Omental fat pad (tissue), 4 donors: ENCODE results near the gene RHEX. TPM values are rescaled to one million over a fixed set of nuclear protein-coding genes. Genes with fewer than 3 reads are reported as not detected.
A peak's percentile ranks its signal among the peaks of the same experiment; 100 is the strongest.
"Not testable (repeated sequence)": the region's sequence is repeated elsewhere in the genome, so short reads cannot be mapped to it uniquely, and the experiment has no call there.

ENCODE experiments used
- ATAC-seq: fragments of 150-250 bp; one replicate; pipeline ENCODE4 v1.9.1; 2016; ENCODE audit warnings: mild to moderate bottlenecking, moderate library complexity; ENCODE audit not compliant: low FRiP score
- DNase-seq: peaks from one replicate; pipeline ENCODE4 v3.0.0-alpha.2; 2019; ENCODE audit warnings: low spot score
- CTCF ChIP-seq, 3 donors: fragments of 450-650 bp; IDR thresholded peaks; one replicate each; pipeline ENCODE4 v1.5.1; 2016 to 2017; ENCODE audit warnings: antibody characterized with exemption in 3 of 3, mild to moderate bottlenecking in 3 of 3, moderate library complexity in 2 of 3
- total RNA-seq, 4 donors: library from RNA; depleted of rRNA; stranded (reverse); fragments of >200 nt; gene quantifications; one replicate each; pipeline ENCODE4 v1.1.0, GENCODE V29; 2016

The RHEX gene
- total RNA-seq, 4 donors from 2014 or later = 1.1 to 5.4 (median 1.8) TPM

- DNase-seq (no peak), ATAC-seq (no peak)
- no peak for TF ChIP-seq CTCF (IDR thresholded peaks at IDR 0.05)
Observed at GRCh38 chr1:206060844-206061243, 7.9 kb downstream of the RHEX start.

GRCh38 chr1:206062464-206062863, 9.5 kb downstream of the RHEX start:
- DNase-seq (no peak), ATAC-seq (no peak)
- no peak for TF ChIP-seq CTCF (IDR thresholded peaks at IDR 0.05)

- DNase-seq, ATAC-seq: not testable (repeated sequence)
Observed at GRCh38 chr1:206064001-206064400, 11.0 kb downstream of the RHEX start.

GRCh38 chr1:206064501-206064900, 11.5 kb downstream of the RHEX start:
- ATAC-seq = not testable (repeated sequence)

GRCh38 chr1:206065547-206066145, 12.7 kb downstream of the RHEX start:
- DNase-seq = no peak
- ATAC-seq = no peak
- no peak for TF ChIP-seq CTCF (IDR thresholded peaks at IDR 0.05)

More at GRCh38 chr1:206064501-206064900, 11.5 kb downstream of the RHEX start:
- DNase-seq = not testable (repeated sequence)

GRCh38 chr1:206066479-206067171, 13.7 kb downstream of the RHEX start:
- no peak for DNase-seq
- no peak for ATAC-seq
- TF ChIP-seq CTCF (IDR thresholded peaks at IDR 0.05) = no peak

GRCh38 chr1:206067486-206068227, 14.7 kb downstream of the RHEX start:
- ATAC-seq = peak; percentile 93
- DNase-seq = no peak
- TF ChIP-seq CTCF (IDR thresholded peaks at IDR 0.05) = no peak

- no peak for ATAC-seq
- no peak for TF ChIP-seq CTCF (IDR thresholded peaks at IDR 0.05)
- DNase-seq = no peak
Observed at GRCh38 chr1:206068314-206068713, 15.3 kb downstream of the RHEX start.
